Kidney (tissue), 14 donors: Measurements from ENCODE around the gene CMTM5. TPM values are rescaled to one million over a fixed set of nuclear protein-coding genes. Genes with fewer than 3 reads are reported as not detected.
A peak's percentile ranks its signal among the peaks of the same experiment; 100 is the strongest.

Experiments
- DNase-seq, 5 donors: peaks; one replicate each; pipeline ENCODE4 v3.0.0-alpha.2; 2013 to 2020
- FAIRE-seq: peaks from 2 replicates; lab custom pipeline; 2012; peaks lifted over from hg19 to GRCh38; lab: Jason Lieb, UNC
- H3K27ac ChIP-seq, 2 donors: one replicate each; pipeline ENCODE4 v1.7.0; 2013; ENCODE audit warnings: low read depth in 2 of 2, low read length in 2 of 2, inconsistent platforms in 1 of 2
- H3K27me3 ChIP-seq: one replicate; pipeline ENCODE4 v1.7.1; 2013; ENCODE audit warnings: low read length, inconsistent platforms; ENCODE audit not compliant: control insufficient read depth, insufficient read depth
- H3K36me3 ChIP-seq, 3 donors: one replicate each; pipeline versions ENCODE4 v1.7.0 to v1.7.1; 2013; ENCODE audit warnings: low read length in 3 of 3, control low read depth in 1 of 3, inconsistent platforms in 1 of 3; ENCODE audit not compliant: insufficient read depth in 3 of 3, control insufficient read depth in 2 of 3
- H3K4me1 ChIP-seq, 3 donors: one replicate each; pipeline versions ENCODE4 v1.7.0 to v1.7.1; 2013; ENCODE audit warnings: low read length in 3 of 3, inconsistent platforms in 1 of 3, low read depth in 1 of 3; ENCODE audit not compliant: control insufficient read depth in 2 of 3, insufficient read depth in 2 of 3
- H3K4me3 ChIP-seq, 3 donors: one replicate each; pipeline versions ENCODE4 v1.7.0 to v1.8.1; 2013; ENCODE audit warnings: low read length in 3 of 3, control low read depth in 1 of 3, inconsistent platforms in 1 of 3
- H3K9ac ChIP-seq, 3 donors: one replicate each; pipeline versions ENCODE4 v1.7.0 to v1.7.1; 2013; ENCODE audit warnings: low read length in 3 of 3, control low read depth in 1 of 3, inconsistent platforms in 1 of 3
- H3K9me3 ChIP-seq, 3 donors: one replicate each; pipeline versions ENCODE4 v1.7.0 to v1.7.1; 2013; ENCODE audit warnings: low read length in 3 of 3, control low read depth in 1 of 3, inconsistent platforms in 1 of 3; ENCODE audit not compliant: control insufficient read depth in 2 of 3, insufficient read depth in 1 of 3
- CTCF ChIP-seq: IDR thresholded peaks from 3 replicates; pipeline ENCODE4 v1.5.1; 2012; ENCODE audit warnings: mild to moderate bottlenecking, moderate library complexity, borderline replicate concordance; ENCODE audit not compliant: insufficient read depth; ENCODE audit errors: extremely low read depth
- intact Hi-C: fragments of 100-400 bp; cut with DNase I; formaldehyde crosslinking; loops from one replicate; pipeline ENCODE4 v1.11.1; 2022
- polyA plus RNA-seq: library from polyadenylated mRNA; stranded (reverse); fragments of 350-450 nt; fragmentation: Illumina TruSeq; extraction: RNeasy Lipid Tissue Mini Kit (QIAGEN cat#74804); gene quantifications from one replicate; pipeline ENCODE4 v1.2.3, GENCODE V29; 2014; ENCODE audit warnings: low read depth, low replicate concordance; ENCODE audit not compliant: insufficient read depth
- total RNA-seq: library from RNA; stranded (reverse); fragmentation: NEBNext Ultra II Directional; extraction: Animal tissue kit (Norgen Biotek cat#: 25700); gene quantifications from one replicate; pipeline ENCODE4 v1.2.1, GENCODE V29; 2021
- donor health status: control.
- donor health status: control.
- donor health status: control.
- donor health status: control.
- donor health status: control.
- donor health status: DM: yes; HTN: yes; CAD: no.
- donor health status: Normal renal cell carcinoma (clear cell type).

CMTM5 gene
- total and polyA plus RNA-seq, 2 donors from 2014 or later = 0.54 to 1.1 TPM

- Histone ChIP-seq H3K4me3 (no peak overlapping the region), H3K36me3 (peaks cover 0 to 2% (median 0%) of the 10 kb centered on the region in 3 donors), H3K27ac (no peak overlapping the region), H3K9me3 (no peaks in the 10 kb centered on the region), H3K9ac (peak overlapping the region in 2 of 3 donors; percentile 39 to 68), H3K27me3 (no peaks in the 10 kb centered on the region), H3K4me1 (peaks cover 0 to 7% (median 0%) of the 10 kb centered on the region in 3 donors)
- no peak for TF ChIP-seq CTCF
- FAIRE-seq = no peak
- DNase-seq = no peak
- intact Hi-C loops = no loop called here
Observed at GRCh38 chr14:23353433-23353780, 23.4 kb upstream of the CMTM5 start.

- Histone ChIP-seq H3K36me3 (peaks cover 0 to 2% (median 0%) of the 10 kb centered on the region in 3 donors), H3K9me3 (no peaks in the 10 kb centered on the region), H3K9ac (no peak overlapping the region), H3K4me3 (no peak overlapping the region), H3K27ac (no peak overlapping the region), H3K27me3 (no peaks in the 10 kb centered on the region), H3K4me1 (peaks cover 0 to 7% (median 0%) of the 10 kb centered on the region in 3 donors)
- no peak for TF ChIP-seq CTCF
- DNase-seq (no peak), FAIRE-seq (no peak)
- intact Hi-C loops = no loop called here
Observed at GRCh38 chr14:23354990-23355389, 21.9 kb upstream of the CMTM5 start.

- intact Hi-C loops = no loop called here
- H3K9ac ChIP-seq = no peak overlapping the region
- no peak for FAIRE-seq
- H3K4me1 ChIP-seq = peaks cover 0 to 7% (median 0%) of the 10 kb centered on the region in 3 donors
- no peak overlapping the region for H3K4me3 ChIP-seq
- TF ChIP-seq CTCF = no peak
- no peaks in the 10 kb centered on the region for H3K27me3 ChIP-seq
- H3K9me3 ChIP-seq = no peaks in the 10 kb centered on the region
- H3K27ac ChIP-seq = no peak overlapping the region
- peaks cover 0 to 2% (median 0%) of the 10 kb centered on the region in 3 donors for H3K36me3 ChIP-seq
- no peak for DNase-seq
Observed at GRCh38 chr14:23355871-23356435, 20.9 kb upstream of the CMTM5 start.

- Histone ChIP-seq H3K4me3 (no peak overlapping the region), H3K27ac (no peak overlapping the region), H3K9ac (no peak overlapping the region), H3K9me3 (no peaks in the 10 kb centered on the region), H3K4me1 (peaks cover 0 to 7% (median 0%) of the 10 kb centered on the region in 3 donors), H3K36me3 (peaks cover 0 to 2% (median 0%) of the 10 kb centered on the region in 3 donors), H3K27me3 (no peaks in the 10 kb centered on the region)
- intact Hi-C loops = no loop called here
- no peak for TF ChIP-seq CTCF
- FAIRE-seq (no peak), DNase-seq (no peak)
Observed at GRCh38 chr14:23356662-23357061, 20.2 kb upstream of the CMTM5 start.
